ENCODE data around the gene VWF. TPM values are rescaled to one million over a fixed set of nuclear protein-coding genes. Genes with fewer than 3 reads are reported as not detected.

Gene VWF
- total RNA-seq, 1 donor from 2014 or later = 0.10 TPM

- Mint-ChIP-seq H3K4me1 (ENCODE audit: low read depth) (peaks cover 4% of the 10 kb centered on the region), H3K27ac (no peak overlapping the region), H3K27me3 (peaks cover 22% of the 10 kb centered on the region), H3K36me3 (ENCODE audit: insufficient read depth) (no peaks in the 10 kb centered on the region), H3K4me3 (ENCODE audit: low read depth) (no peak overlapping the region), H3K9me3 (ENCODE audit: low read depth) (no peaks in the 10 kb centered on the region)
- DNase-seq (ENCODE audit: low spot score, unreplicated experiment) = no peak
- TF ChIP-seq, protein P1, sequence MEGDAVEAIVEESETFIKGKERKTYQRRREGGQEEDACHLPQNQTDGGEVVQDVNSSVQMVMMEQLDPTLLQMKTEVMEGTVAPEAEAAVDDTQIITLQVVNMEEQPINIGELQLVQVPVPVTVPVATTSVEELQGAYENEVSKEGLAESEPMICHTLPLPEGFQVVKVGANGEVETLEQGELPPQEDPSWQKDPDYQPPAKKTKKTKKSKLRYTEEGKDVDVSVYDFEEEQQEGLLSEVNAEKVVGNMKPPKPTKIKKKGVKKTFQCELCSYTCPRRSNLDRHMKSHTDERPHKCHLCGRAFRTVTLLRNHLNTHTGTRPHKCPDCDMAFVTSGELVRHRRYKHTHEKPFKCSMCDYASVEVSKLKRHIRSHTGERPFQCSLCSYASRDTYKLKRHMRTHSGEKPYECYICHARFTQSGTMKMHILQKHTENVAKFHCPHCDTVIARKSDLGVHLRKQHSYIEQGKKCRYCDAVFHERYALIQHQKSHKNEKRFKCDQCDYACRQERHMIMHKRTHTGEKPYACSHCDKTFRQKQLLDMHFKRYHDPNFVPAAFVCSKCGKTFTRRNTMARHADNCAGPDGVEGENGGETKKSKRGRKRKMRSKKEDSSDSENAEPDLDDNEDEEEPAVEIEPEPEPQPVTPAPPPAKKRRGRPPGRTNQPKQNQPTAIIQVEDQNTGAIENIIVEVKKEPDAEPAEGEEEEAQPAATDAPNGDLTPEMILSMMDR (IDR thresholded peaks at IDR 0.05; ENCODE audit: unreplicated experiment) = no peak
Measured at GRCh38 chr12:5963515-5963914, 161.0 kb downstream of the VWF start.

DNA sequence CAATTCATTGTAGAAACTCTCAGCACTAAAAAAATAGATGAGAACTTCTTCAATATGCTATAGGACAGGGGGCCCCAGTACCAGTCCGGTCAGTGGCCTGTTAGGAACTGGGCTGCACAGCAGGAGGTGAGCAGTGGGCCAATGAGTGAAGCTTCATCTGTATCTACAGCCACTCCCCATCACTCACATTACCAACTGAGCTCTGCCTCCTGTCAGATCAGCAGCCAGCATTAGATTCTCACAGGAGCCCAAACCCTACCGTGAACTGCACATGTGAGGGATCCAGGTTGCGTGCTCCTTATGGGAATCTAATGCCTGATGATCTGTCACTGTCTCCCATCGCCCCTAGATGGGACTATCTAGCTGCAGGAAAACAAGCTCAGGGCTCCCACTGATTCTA is 163.7 kb downstream of the VWF start:
- Mint-ChIP-seq H3K4me3 (ENCODE audit: low read depth) (no peak overlapping the region), H3K9me3 (ENCODE audit: low read depth) (no peaks in the 10 kb centered on the region), H3K27me3 (peaks cover 19% of the 10 kb centered on the region), H3K27ac (no peak overlapping the region), H3K4me1 (ENCODE audit: low read depth) (peaks cover 4% of the 10 kb centered on the region), H3K36me3 (ENCODE audit: insufficient read depth) (no peaks in the 10 kb centered on the region)
- TF ChIP-seq, protein P1 (IDR thresholded peaks at IDR 0.05; ENCODE audit: unreplicated experiment) = no peak
- DNase-seq (ENCODE audit: low spot score, unreplicated experiment) = no peak

DNA sequence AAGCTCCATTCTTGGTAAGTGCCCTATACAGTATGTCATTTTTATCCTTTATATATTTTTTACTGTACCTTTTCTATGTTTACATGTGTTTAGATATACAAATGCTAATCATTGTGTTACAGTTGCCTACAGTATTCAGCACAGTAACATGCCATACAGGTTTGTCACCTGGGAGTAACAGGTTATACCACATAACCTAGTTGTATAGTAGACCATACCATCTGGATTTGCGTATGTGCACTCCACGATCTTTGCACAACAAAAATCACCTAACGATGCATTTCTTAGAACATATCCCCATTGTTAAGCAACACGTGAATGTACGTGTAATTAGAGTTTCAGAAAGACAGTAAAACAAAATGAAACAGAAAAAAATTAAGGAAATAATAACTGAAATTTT is 167.5 kb downstream of the VWF start:
- DNase-seq (ENCODE audit: low spot score, unreplicated experiment) = no peak
- H3K27me3 Mint-ChIP-seq = peaks cover 15% of the 10 kb centered on the region
- no peak overlapping the region for H3K27ac Mint-ChIP-seq
- no peaks in the 10 kb centered on the region for H3K4me1 Mint-ChIP-seq (ENCODE audit: low read depth)
- TF ChIP-seq, protein P1 (IDR thresholded peaks at IDR 0.05; ENCODE audit: unreplicated experiment) = no peak
- H3K36me3 Mint-ChIP-seq (ENCODE audit: insufficient read depth) = no peaks in the 10 kb centered on the region
- no peak overlapping the region for H3K4me3 Mint-ChIP-seq (ENCODE audit: low read depth)
- no peaks in the 10 kb centered on the region for H3K9me3 Mint-ChIP-seq (ENCODE audit: low read depth)

GRCh38 chr12:5954661-5955060 is 169.8 kb downstream of the VWF start:
- no peak for DNase-seq (ENCODE audit: low spot score, unreplicated experiment)

GRCh38 chr12:5953835-5954586 is 170.5 kb downstream of the VWF start:
- H3K27ac Mint-ChIP-seq = no peak overlapping the region
- TF ChIP-seq, protein P1 (IDR thresholded peaks at IDR 0.05; ENCODE audit: unreplicated experiment) = no peak
- DNase-seq (ENCODE audit: low spot score, unreplicated experiment) = no peak
- H3K36me3 Mint-ChIP-seq (ENCODE audit: insufficient read depth) = no peaks in the 10 kb centered on the region
- peaks cover 33% of the 10 kb centered on the region for H3K27me3 Mint-ChIP-seq
- H3K4me1 Mint-ChIP-seq (ENCODE audit: low read depth) = no peaks in the 10 kb centered on the region
- no peaks in the 10 kb centered on the region for H3K9me3 Mint-ChIP-seq (ENCODE audit: low read depth)
- no peak overlapping the region for H3K4me3 Mint-ChIP-seq (ENCODE audit: low read depth)

More at GRCh38 chr12:5954661-5955060, 169.8 kb downstream of the VWF start:
- H3K4me1 Mint-ChIP-seq (ENCODE audit: low read depth) = no peaks in the 10 kb centered on the region
- no peak overlapping the region for H3K4me3 Mint-ChIP-seq (ENCODE audit: low read depth)
- no peaks in the 10 kb centered on the region for H3K9me3 Mint-ChIP-seq (ENCODE audit: low read depth)
- peaks cover 30% of the 10 kb centered on the region for H3K27me3 Mint-ChIP-seq
- no peak overlapping the region for H3K27ac Mint-ChIP-seq
- TF ChIP-seq, protein P1 (IDR thresholded peaks at IDR 0.05; ENCODE audit: unreplicated experiment) = no peak
- H3K36me3 Mint-ChIP-seq (ENCODE audit: insufficient read depth) = no peaks in the 10 kb centered on the region
